GM21381 (cell line): ENCODE data around the gene SLCO2B1.

Experiments used
- ATAC-seq: cut with Tn5 transposase; IDR thresholded peaks from one replicate; pipeline ENCODE4 v1.9.1; 2021; ENCODE audit warnings: mild to moderate bottlenecking, moderate library complexity; ENCODE audit not compliant: unreplicated experiment

The SLCO2B1 gene

DNA sequence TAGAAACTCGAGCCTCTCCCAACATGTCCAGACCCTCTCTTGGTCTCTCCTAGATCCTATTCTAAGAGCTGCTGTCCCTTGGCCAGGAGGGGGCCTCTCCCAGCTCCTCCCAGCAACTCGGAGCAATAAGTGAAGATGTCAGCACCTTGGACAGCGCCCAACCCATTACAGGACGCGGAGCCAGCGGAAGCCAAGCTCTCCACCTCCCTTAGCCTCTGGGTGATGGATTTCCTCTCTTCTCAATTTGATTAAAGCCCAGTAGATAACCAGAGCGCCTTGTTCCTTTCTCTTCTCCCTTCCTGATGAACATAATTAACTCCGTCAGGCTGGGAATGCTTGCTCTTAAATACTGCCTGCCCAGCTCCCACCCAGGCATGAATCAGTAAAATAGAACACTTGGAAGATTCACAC lies 63.5 kb downstream of the SLCO2B1 start:
- ATAC-seq, result no peak

DNA sequence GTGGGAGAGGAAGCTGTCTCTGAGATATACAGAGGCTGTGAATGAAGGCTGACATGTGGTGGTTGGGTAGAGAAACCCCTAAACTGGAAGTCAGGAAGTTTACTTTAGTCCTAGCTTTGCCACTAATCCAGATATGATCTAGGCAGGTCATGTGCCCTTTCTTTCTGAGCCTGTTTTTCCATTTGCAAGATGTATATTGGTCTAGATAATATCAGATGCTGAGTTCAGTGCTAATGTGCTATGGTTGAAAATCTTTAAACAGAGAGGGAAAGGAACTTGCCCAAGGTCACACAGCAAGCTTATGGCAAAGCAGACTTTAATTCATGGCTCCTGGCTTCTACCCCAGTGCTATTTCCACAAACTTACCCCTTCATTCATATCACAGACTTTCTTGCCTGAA lies 63.9 kb downstream of the SLCO2B1 start:
- ATAC-seq, result no peak

DNA sequence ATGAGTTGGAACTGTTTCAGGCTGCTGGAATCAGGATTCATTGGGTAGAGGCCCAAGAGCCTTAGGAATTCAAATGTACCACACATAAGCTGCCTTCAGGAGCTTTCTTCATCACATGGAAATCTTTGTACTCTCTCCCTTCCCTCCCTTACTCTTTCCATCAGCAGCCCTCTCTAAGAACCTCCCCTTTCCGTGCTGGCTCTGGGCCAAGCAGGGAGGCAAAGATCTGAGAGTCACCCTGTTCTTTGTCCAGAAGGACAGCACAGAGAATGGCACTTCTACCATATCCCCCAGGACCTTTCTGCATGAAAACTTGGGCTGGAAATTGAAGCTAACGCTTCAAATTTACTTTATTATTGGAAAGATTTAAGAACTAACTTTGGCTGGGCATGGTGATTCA lies 69.0 kb downstream of the SLCO2B1 start:
- ATAC-seq, result no peak

DNA sequence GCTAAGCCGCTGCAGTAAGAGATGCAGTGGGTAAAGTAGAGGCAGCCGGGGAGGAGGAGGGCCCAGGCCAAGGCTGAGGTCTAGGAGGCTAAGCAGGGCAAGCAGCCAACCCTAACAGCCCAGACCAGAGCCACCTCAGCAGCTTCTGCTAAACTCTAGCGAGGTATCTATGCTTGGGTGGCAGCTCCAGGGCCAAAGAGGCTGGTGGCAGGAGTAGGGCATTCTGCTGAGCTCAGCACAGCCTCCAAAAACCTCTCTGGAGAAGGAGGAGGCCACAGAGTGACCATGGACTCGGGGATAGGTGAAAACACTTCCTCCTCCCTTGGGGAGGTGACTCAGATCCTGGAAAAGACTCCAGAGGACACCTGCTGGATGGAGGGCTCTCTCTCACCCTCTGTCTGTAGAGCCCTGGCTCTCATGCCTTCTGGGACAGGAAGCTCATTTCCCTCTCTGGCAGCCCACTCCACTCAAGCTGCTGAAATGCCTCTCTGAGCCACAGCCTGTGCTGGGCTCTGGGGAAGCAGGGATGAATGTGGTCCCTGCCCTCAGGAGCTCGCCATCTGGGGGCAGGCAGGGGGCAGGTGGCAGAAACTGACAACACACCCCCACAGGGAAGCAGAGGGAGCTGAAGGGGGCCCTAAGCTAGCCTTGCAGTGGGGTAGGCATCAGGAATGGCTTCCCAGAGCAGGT lies 73.2 kb downstream of the SLCO2B1 start:
- ATAC-seq, result no peak

DNA sequence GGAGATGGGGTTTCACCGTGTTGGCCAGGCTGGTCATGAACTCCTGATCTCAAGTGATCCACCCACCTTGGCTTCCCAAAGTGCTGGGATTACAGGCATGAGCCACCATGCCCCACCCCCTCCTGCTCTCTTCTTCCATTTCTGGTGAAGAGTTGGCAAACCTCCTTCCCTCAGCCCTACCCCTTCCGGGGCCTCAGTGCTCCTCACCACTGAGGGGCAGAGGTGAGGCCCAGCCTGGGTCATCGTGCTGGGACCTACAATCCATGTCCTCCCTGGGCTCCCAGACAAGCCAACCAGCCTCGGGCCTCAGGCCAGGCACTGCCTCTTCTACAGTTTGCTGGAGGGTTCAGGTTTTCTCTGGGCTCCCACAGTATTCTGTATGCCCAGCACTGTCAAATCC lies 74.9 kb downstream of the SLCO2B1 start:
- ATAC-seq, result no peak

DNA sequence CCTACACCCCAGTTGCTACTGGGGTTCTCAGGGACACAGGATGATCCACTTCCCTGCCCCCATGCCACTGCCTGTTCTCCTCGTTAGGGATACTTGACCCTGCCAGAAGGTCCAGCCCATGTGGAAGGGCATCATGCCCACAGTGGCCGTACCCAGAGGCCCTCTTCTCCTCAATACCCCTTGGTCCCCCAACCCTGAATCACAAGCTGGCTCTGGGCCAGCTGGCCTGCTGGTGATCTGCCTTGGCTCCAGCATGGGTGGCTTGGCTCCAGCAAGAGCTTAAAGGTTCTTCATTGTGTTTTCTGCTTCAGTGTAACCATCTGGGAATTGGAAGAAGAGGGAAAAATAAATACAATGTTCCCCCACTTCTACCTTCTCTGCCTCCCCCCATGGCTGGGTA lies 78.6 kb downstream of the SLCO2B1 start:
- ATAC-seq, result no peak

DNA sequence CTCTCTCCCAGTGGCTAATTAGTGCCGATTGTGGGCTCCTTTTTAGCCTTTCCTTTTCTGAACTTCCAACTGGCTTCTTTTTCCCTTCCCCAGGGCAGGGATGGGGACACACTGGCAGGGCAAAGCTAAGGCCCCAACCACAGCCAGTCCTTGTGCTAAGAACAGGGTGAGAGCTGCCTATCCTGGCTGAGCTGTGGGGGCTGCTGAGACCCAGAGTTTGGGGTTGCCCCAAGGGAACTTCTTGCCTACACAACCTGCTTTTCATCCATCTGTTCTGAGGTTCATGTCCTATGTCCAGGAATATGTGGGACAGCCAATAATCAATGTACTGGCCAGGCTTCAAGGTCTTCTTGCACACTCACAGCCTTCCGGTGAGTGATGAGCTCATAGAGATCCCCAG lies 79.7 kb downstream of the SLCO2B1 start:
- ATAC-seq, result no peak

DNA sequence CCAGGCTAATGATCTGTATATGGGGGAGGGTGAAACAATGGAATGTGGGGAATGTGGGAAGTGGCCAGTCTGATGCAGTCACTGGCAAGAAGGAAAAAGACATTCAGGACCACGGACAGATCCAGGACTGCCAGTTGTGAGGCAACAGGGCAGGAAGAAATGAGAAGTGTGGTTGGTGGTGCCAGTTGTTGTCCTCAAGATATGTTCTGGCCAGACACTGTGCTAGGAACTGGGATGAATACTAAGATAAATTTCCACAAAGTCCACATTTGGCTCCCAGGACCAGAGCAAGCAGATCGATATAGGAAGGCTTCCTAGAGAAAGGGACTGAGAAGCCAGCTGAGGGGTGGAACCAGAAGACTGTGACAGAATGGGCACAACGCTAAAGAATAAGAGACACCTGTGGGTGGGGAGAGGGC lies 82.9 kb downstream of the SLCO2B1 start:
- ATAC-seq, result no peak

DNA sequence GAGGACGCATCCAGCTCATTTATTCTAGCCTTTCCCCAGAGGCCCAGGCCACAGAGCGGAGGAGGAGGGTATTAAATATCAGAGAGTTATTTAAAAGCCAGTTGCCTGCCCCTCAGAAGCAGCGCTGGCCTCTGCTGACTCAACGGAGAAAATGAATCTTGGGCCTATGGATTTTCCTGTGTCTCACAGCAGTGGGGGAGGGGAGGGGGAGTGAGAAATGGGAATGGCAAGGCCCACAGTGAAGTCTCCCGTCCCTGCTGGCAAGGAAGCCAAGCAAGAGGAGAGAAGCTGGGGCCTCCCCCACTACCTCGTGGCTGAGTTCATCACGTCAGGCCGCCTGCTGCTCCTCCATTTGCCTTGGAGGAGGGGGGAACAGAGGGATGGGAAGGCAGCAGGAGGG lies 85.2 kb downstream of the SLCO2B1 start:
- no peak for ATAC-seq

DNA sequence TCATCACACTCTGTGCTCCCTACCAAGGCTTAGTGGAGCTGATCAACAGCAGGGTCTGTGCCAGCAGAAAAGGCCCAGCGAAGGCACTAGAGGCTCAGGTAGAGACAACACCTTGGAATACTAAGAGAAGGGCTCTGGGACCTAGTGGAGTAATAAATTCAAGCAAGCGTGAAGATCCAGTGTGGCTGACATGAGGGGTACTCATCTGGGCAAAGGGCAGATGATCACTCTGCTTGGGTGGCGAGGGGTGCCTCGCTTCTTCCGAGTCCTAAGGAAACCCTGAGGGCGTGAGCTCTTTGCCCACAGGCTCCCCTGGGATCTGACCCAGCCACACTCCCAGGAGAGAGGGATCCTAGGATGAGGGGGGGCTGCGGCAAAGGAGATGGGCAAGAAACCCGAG lies 86.1 kb downstream of the SLCO2B1 start:
- ATAC-seq, result no peak

DNA sequence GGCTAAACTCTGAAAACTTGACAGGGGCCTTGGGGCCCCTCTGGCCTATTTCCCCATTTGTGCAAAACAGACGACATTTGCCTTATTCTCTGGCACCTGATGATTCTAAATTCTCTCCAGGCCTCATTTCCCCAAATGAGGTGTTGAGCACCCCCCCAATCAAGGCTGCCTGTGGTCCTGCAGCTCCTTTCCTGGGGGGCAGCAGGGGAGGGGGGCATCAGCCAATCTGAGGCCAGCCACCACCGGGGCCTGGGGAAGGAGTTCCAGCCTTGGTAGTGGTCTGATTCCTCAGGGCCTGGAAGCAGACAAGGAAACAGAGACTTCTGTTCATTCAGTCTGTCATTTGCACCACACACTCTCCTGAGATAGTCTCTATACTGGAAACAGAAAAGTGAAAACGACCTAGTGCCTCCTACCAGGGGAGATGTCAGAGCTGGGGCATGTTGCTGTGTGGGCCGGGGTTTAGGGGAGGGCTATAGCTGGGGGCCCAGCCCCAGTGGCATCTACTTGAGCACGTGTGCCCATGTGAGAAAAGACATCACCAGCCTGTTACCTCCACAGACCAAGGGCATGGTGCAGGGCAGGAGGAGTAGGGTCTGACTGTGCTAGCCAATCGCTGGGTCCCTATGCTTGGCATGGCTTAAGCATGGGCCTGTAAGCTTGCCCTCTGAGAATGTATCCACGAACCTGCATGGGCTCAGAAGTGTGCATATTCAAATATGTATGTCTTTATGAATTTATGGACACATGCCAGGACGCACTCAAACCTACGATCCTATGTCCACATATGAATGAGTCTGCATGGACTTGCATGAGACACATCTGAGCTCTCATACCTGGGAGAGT lies 87.9 kb downstream of the SLCO2B1 start:
- ATAC-seq, result no peak

DNA sequence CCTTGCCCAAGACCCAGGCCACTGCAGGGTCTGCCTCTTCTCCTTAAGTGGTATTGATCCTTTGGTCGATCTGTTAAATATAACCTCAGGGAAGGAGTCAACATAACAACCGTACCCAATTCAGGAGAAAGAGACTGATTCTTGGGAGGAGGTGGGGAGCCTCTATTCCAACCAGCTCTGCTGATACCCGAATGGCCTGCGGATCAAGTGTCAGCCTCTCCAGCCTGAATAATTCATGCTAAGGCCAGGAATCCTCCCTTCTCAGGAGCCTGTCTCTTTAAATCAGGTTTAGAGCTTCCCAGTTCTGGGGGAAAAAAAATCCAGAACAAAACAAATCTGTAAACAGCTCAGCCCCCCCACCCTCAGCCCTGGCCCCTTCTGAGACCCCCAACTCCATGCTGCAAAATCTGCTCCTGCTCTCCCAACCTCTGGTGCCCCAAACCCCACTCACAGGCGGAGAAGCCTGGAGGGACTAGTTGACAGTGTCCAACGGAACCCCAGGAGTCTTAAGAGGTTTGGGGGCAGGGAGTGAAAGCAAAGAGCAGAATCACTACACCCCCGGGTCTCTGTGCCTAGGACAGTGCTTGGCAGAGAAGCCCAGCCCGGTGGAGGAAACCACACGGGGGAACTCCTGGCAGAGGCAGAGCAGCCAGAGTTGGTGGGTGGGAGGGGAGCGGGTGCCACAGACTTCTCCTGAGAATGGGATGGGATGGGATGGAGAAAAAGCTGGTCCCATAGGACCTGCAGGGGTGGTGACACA lies 88.8 kb downstream of the SLCO2B1 start:
- ATAC-seq, result no peak

DNA sequence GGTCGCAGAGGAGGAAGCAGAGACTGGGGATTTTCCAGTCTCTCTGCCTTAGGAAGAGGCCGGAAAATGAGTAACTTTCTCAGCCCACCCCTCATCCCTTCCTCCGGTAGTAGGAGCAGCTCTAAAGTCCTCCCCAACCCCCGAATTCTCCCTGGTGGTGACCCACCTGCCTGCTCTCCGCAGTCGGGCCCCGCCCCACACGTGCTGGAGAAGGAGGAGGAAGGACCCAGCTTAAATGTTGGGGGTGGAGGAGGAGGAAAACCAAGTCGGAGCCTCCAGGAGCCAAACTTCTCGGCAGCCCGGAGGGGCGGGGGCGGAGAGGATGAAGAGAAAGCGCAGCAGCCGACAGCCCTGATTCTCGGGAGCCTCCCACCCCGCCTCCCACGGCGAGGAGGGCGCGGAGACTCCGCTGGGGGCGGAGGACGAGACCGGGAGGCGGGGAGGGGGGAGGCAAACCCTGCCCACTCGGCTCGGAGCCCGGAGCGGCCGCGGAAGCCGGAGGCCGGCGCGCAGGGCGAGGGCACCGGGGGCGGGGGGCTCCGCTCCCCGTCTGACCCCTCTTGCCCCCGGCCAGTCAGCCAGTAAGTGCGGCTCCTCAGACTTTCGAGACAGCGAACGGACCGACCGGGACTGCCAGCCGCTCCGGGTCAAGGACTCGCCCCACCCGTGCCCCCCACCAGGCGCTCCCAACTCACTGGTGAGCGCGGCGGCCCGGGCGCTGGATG lies 89.6 kb downstream of the SLCO2B1 start, which contains the start of gene TPBGL:
TSS of gene TPBGL (plus strand) at position 464 of the 725 bp plus-strand sequence. CDS start 276 bp downstream, outside the sequence.
- ATAC-seq, result no peak

DNA sequence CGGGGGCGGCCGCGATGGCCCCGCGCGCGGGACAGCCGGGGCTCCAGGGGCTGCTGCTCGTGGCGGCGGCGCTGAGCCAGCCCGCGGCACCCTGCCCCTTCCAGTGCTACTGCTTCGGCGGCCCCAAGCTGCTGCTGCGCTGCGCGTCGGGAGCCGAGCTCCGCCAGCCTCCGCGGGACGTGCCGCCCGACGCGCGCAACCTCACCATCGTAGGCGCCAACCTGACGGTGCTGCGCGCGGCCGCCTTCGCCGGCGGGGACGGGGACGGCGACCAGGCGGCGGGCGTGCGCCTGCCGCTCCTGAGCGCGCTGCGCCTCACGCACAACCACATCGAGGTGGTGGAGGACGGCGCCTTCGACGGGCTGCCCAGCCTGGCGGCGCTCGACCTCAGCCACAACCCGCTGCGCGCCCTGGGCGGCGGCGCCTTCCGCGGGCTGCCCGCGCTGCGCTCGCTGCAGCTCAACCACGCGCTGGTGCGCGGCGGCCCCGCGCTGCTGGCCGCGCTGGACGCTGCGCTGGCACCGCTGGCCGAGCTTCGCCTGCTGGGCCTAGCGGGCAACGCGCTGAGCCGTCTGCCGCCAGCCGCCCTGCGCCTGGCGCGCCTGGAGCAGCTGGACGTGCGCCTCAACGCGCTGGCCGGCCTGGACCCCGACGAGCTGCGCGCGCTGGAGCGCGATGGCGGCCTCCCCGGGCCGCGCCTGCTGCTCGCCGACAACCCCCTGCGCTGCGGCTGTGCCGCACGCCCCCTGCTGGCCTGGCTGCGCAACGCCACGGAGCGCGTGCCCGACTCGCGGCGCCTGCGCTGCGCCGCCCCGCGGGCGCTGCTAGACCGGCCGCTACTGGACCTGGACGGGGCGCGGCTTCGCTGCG lies 90.4 kb downstream of the SLCO2B1 start:
- peak; percentile 88 for ATAC-seq

DNA sequence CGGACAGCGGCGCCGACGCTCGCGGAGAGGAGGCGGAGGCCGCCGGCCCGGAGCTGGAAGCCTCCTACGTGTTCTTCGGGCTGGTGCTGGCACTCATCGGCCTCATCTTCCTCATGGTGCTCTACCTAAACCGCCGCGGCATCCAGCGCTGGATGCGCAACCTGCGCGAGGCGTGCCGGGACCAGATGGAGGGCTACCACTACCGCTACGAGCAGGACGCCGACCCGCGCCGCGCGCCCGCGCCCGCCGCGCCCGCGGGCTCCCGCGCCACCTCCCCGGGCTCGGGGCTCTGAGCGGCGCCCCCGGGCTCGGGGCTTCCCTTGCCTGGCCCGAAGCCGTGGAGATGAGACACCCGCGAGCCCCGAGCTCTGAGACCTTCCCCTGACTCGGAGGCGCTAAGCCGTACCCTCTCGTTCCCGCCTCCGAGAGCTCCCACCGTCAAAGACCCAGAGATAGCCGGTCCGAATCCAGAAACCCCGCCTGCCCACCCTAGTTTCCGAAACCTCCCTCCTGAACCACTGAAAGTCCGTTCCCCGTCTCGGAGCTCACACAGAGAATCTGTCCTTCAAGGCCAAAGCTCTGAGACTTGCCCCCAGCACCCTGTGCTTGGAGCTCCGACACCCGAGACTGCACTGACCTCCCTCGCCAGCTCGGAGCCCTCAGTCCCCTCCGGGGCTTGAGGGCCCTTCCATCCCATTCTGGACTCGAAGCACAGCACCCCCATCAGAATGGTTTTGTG lies 91.2 kb downstream of the SLCO2B1 start:
- no peak for ATAC-seq

DNA sequence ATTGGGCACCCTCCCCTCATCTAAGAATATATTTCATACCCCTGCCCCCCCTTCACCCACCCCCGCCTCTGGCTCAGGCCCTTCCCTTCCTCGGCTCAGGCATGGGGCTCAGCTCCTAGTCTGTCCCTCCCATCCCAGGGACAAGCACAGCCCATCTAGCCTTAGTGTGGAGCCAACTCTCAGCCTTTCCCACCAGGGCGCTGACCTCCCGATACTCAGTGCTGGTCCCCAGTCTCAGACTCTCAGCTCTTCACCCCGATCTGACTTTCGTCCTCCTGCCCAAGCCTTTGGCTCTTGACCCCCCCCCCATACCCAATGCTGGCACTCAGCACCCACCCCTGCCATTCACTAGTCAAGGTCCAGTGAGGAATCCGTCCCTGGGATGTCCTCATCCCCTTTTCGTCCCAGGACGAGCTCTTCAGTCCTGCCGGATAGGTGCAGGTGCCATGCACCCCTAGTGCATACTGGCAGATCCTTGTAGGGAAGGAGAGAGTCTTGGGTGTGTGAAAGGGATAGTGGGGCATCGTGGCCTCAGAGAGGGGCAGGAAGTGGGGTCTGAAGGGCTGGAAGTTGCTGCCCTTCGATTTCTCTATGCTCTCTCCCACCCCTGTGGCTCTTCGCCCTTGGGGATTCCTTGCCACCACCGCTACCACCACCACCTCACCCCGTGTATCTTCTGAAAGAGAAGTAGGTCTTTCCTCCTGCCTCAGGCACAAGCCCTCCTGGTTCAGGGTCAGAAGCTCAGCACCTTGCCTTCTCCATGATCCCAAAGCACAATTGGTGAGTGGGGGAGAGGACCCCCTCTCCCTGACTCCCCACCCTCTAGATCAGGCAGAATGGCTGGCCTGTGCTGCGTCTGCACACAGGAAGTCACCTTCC lies 92.1 kb downstream of the SLCO2B1 start:
- ATAC-seq, result no peak

DNA sequence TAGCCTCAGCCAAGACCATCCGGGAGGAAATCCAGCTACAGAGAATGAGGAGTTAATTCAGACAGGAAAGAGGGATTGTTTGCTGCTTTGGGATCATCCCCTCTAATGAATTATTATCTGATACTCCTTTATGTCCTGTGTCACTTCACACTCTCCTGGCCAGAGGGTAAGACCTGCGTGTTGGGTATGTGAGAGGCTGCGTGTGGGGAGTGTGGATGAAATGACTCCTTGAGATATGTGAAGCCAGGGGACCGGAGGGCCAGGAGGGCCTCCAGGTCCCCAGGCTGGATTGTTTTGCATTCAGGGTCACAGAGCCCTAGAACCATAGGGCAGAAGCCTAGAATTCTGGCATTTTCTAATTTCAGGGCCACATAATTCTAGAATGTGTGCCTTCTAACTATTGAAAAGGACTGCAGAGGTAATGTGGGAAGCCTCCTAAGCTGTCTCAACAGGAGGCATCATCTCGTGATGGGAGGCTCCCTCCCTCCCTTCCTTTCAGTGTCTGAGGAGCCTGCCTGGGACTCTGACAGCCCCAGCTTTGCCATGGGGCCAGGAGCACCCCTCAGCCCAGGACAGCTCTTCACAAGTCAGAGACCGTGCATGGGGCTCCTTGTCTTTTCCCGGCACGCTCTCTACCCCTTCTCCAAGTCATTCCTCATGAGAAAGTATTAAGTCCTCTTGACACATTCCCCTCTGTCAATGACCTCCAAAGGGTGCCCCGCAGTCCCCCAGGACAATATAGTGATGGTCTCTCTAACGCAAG lies 93.3 kb downstream of the SLCO2B1 start:
- no peak for ATAC-seq
